Measurements from ENCODE around the gene CASKIN2. TPM values are rescaled to one million over a fixed set of nuclear protein-coding genes. Genes with fewer than 3 reads are reported as not detected.

The CASKIN2 gene
- total RNA-seq, 1 donor from 2014 or later: 1.4 TPM

- ChIA-PET CTCF (no interaction called here), POLR2A (interaction anchor here (1.3 to 1.4 kb wide), 2 partner anchors 8 to 63 kb away, joined by 4 to 5 read pairs; partner anchors contain the start of gene TMEM94)
- no peaks in the 10 kb centered on the region for H3K27me3 Mint-ChIP-seq
- no peak overlapping the region for H3K27ac Mint-ChIP-seq
- no peak for DNase-seq
- TF ChIP-seq CTCF (IDR thresholded peaks at IDR 0.05): no peak
- no peak for ATAC-seq (ENCODE audit: low read depth)
- H3K9me3 Mint-ChIP-seq: no peaks in the 10 kb centered on the region
- no peak overlapping the region for H3K4me3 Mint-ChIP-seq
- intact Hi-C loops (cut with micrococcal nuclease): loop anchor here (5.0 kb wide), 2 partner anchors 228 to 247 kb away; partner anchors contain the start of gene MIF4GD
- H3K36me3 Mint-ChIP-seq (ENCODE audit: low read depth): peaks cover 15% of the 10 kb centered on the region
- peaks cover 22% of the 10 kb centered on the region for H3K4me1 Mint-ChIP-seq
These were observed 3.7 kb upstream of the CASKIN2 start for GRCh38 chr17:75518983-75519537.

- TF ChIP-seq CTCF (IDR thresholded peaks at IDR 0.05): no peak
- H3K4me1 Mint-ChIP-seq: peaks cover 22% of the 10 kb centered on the region
- no peak for DNase-seq
- peaks cover 15% of the 10 kb centered on the region for H3K36me3 Mint-ChIP-seq (ENCODE audit: low read depth)
- ChIA-PET CTCF (no interaction called here), POLR2A (interaction anchor here (1.3 to 1.4 kb wide), 2 partner anchors 9 to 62 kb away, joined by 4 to 5 read pairs; partner anchors contain the start of gene TMEM94)
- H3K4me3 Mint-ChIP-seq: peak overlapping the region; percentile 76
- no peaks in the 10 kb centered on the region for H3K9me3 Mint-ChIP-seq
- intact Hi-C loops (cut with micrococcal nuclease): loop anchor here (5.0 kb wide), 2 partner anchors 229 to 246 kb away; partner anchors contain the start of gene MIF4GD
- H3K27me3 Mint-ChIP-seq: no peaks in the 10 kb centered on the region
- H3K27ac Mint-ChIP-seq: peak overlapping the region; percentile 77
- ATAC-seq (ENCODE audit: low read depth): no peak
These were observed 2.9 kb upstream of the CASKIN2 start for GRCh38 chr17:75518201-75518600.

- peaks cover 14% of the 10 kb centered on the region for H3K36me3 Mint-ChIP-seq (ENCODE audit: low read depth)
- ChIA-PET POLR2A (interaction anchor here (0.9 to 1.9 kb wide), 8 partner anchors 8 to 338 kb away, joined by 3 to 38 read pairs (median 5); partner anchors contain the start of genes LLGL2, TMEM94 and WBP2), CTCF (interaction anchor here (1.1 to 1.8 kb wide), 2 partner anchors 116 to 246 kb away, joined by 3 to 9 read pairs; partner anchors contain the start of genes MIF4GD and SMIM5)
- H3K27me3 Mint-ChIP-seq: no peaks in the 10 kb centered on the region
- H3K27ac Mint-ChIP-seq: peak overlapping the region; percentile 11
- H3K9me3 Mint-ChIP-seq: no peaks in the 10 kb centered on the region
- no peak for DNase-seq
- intact Hi-C loops (cut with micrococcal nuclease): loop anchor here (2.0 to 5.0 kb wide), 4 partner anchors 61 to 245 kb away; partner anchors contain the start of genes GRB2, MIF4GD and TMEM94
- TF ChIP-seq CTCF (IDR thresholded peaks at IDR 0.05): no peak
- peak overlapping the region; percentile 76 for H3K4me3 Mint-ChIP-seq
- peaks cover 22% of the 10 kb centered on the region for H3K4me1 Mint-ChIP-seq
- ATAC-seq (ENCODE audit: low read depth): no peak
These were observed 2.0 kb upstream of the CASKIN2 start for GRCh38 chr17:75517297-75517865.

- Mint-ChIP-seq H3K4me3 (peak overlapping the region; percentile 76), H3K27ac (no peak overlapping the region), H3K4me1 (peaks cover 22% of the 10 kb centered on the region), H3K27me3 (no peaks in the 10 kb centered on the region), H3K36me3 (ENCODE audit: low read depth) (peaks cover 12% of the 10 kb centered on the region), H3K9me3 (no peaks in the 10 kb centered on the region)
- POLR2A ChIA-PET: interaction anchor here (0.6 to 1.9 kb wide), 20 partner anchors 8 to 965 kb away, joined by 3 to 38 read pairs (median 4); partner anchors contain the start of genes GGA3, LLGL2, MIF4GD and MRPS7
- ATAC-seq (ENCODE audit: low read depth) (peak; percentile 11), DNase-seq (no peak)
- TF ChIP-seq CTCF (IDR thresholded peaks at IDR 0.05): no peak
- intact Hi-C loops (cut with micrococcal nuclease): loop anchor here (1.0 to 5.0 kb wide), 9 partner anchors 9 to 244 kb away; partner anchors contain the start of genes GRB2, LLGL2, MIF4GD and SLC25A19
- CTCF ChIA-PET: interaction anchor here (0.6 to 1.8 kb wide), 12 partner anchors 9 to 247 kb away, joined by 3 to 16 read pairs (median 4); partner anchors contain the start of genes LLGL2, MIF4GD, SLC25A19 and SMIM5
These were observed 1.4 kb upstream of the CASKIN2 start for GRCh38 chr17:75516619-75517296.
